ACHN (cell line): Measurements from ENCODE around the gene GTF2A1L.

Experiments
- DNase-seq: peaks from one replicate; pipeline ENCODE4 v3.0.0-alpha.2; 2015
- in situ Hi-C: cut with HindIII; loops from 2 replicates; pipeline ENCODE4 v1.10.0; 2017; ENCODE audit warnings: low sequenced_read_pairs, low pct_ligation_motif_present, low pct_unique_long_range_greater_than_20kb

GTF2A1L gene

DNA sequence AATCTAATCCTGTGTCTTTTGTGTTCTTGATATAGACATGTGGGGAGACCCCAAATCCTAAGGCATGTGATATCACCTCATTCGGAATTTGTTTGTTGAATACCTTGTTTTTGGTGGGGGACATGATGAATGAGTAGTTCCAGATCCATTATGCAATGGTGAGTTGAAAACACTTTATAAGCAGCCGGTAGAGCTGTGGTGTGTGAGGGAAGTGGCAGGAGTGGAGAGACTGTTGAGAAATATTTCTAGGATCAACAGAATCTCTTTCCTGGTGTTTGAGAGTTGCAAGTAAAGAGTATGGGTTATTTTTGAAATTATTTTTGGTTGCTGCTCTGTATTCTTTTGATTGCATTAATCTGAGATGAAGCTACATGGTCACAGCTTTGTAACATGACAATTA, 103.5 kb downstream of the GTF2A1L start:
- DNase-seq = no peak
- in situ Hi-C loops = no loop called here

DNA sequence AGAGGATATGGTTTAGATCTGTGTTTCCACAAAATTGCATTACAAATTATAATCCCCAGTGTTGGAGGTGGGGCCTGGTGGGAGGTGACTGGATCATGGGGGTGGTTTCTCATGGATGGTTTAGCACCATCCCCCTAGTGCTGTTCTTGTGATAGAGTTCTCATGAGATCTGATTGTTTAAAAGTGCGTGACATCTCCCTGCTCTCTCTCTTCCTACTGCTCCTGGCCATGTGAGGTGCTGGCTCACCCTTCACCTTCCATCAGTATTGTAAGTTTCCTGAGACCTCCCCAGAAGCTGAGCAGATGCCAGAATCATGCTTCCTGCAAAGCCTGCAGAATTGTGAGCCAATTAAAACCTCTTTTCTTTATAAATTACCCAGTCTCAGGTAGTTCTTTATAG, 104.7 kb downstream of the GTF2A1L start:
- in situ Hi-C loops = no loop called here
- DNase-seq = no peak

DNA sequence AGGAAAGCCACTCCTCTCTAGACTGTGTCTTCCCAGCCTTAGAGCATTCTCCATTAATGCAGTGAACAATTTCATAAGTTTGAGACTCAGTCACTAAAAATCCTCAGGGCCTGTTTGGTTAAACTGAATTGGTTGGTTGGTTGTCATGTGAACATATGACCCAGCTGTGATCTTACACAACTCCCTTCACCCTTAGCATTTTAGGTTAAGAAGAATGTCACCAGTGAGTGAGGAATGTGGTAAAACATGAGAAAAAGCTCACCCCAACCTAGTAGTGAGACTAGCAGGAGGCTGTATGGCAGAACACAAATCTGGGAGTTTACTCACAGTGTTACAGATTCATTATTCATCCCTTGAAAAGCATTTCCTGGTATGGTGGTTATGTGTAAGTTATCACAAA, 105.5 kb downstream of the GTF2A1L start:
- in situ Hi-C loops = no loop called here
- no peak for DNase-seq

DNA sequence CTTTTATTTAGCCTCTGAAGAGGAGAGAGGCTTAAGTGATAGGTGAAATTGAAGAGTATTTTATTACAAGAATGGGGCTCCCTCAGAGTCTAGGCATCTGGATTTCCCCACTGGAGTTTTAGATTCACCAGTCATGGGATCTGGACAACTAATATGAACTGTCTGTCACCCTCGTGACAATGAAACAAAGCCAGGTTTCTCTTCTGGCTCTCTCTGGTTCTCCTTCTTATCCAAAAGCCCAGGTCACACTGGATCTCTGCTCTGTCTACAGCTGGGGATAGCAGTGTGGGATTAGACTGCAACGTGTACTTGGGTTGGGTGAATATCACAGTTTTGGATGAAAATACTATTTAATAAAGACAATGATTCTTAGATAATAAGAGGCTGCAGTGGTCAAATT, 106.6 kb downstream of the GTF2A1L start:
- in situ Hi-C loops = no loop called here
- DNase-seq = no peak

DNA sequence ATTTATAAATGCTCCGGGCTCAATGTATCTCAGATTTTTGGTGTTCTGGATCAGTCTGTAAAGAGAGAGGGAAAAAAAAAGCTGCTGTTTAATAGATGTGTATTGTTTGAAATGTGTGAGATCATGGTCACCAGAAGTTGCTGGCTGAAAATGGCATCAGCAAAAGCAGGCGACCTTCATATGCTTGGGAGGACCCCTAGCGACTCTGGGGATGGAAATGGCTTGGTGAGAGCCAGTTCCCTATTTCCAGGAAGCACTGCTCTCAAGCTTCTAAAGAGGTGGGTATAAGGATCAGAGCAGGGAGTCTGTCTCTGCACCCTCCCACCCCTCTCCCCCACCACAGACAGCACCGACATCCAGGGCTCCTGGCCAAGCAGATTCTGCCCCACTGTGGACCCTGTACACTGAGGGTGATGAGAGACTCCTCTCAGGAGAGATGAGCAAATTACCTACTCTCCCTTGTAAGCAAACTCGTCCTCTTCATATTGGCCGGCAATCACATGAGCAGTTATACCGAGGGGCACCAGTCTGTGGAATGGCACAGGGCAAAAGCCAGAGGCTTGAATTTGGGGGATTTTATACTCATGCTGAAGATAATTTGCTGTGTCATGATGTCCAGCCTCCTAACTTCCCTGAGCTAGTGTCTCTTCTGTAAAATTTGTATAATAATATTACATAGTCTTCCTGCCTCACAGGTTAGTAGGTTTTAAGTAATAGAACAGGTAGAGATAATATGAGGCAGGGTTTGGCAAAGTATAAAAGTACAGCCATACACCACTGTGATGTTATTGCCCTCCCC, 108.2 kb downstream of the GTF2A1L start:
- no peak for DNase-seq
- in situ Hi-C loops = no loop called here

DNA sequence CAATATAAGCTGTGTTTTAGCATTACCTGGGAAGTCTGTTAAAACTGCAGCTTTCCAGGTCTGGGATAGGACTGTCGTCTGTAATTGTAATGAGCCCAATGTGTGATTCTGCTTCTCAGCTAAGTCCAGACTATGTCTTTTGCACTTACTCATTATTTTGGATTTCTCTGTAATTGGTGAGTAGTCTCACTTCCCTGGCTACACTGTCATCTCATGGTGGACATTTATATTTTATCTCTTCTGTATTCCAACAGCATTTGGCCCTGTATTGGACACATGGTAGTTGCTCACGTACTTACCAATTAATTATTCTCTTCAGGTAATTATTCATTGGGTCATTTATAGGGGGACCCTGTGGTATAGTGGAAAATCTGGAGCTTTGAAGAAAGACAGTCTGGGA, 109.9 kb downstream of the GTF2A1L start:
- DNase-seq = no peak
- in situ Hi-C loops = no loop called here

DNA sequence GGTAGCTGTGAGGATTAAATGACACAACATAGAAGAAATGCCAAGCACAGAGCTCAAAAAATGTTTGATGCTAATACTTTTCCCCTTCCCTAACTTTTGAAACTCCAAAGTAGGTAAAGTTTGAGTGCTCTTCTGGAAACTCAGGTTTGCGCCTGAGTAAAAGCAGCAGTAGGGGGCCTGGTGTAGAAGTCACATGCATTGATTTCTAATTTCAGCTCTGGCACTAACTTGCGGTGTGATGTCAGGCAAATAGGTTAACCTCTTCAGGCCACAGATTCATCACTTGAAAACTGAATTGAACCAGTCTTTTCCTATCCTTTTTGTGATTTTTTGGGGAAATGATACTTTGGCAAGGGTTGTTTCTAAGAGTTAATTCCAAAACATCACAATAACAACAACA, 110.6 kb downstream of the GTF2A1L start:
- in situ Hi-C loops = no loop called here

DNA sequence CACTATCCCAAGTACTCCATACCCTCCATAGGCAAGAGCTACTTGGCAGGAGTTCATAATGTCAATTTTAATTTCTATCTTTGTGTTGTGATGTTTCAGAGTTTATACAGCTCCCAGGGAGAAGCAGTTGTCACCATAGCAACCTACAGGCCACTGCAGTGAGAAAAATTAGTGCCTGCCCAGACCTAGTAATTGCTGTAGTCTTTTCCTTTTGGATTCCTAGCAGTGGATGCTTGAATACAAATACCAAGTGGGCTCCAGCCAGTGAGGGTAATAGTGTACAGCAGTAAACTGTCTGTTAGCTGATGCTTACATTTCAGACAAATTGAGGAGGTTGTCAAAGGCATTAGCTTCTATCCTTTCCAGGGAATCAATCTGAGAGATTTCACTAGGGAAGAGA, 111.2 kb downstream of the GTF2A1L start:
- no peak for DNase-seq
- in situ Hi-C loops = no loop called here

More for the DNA sequence above, 110.6 kb downstream of the GTF2A1L start:
- DNase-seq = no peak
